Natural killer cell (primary cell): ENCODE data around the gene RABGAP1L. TPM values are rescaled to one million over a fixed set of nuclear protein-coding genes. Genes with fewer than 3 reads are reported as not detected.

Experiments
- ATAC-seq, 3 donors: fragments of 150-1000 bp in 2 of 3; fragments of 200-7000 bp in 1 of 3; cut with Tn5 transposase; 1 replicate in 1 of 3; 2 replicates in 2 of 3; pipeline ENCODE4 v1.10.0; 2021; ENCODE audit warnings: mild to moderate bottlenecking in 2 of 3, moderate library complexity in 2 of 3
- DNase-seq, 2 donors: peaks; one replicate each; pipeline versions ENCODE4 v3.0.0 to v3.0.0-alpha.2; 2013 to 2021; ENCODE audit warnings: mixed read lengths in 1 of 2
- H3K27ac ChIP-seq: one replicate; pipeline ENCODE4 v1.5.1; 2013; ENCODE audit warnings: mild to moderate bottlenecking, low read length
- H3K27me3 ChIP-seq: one replicate; pipeline ENCODE4 v1.6.1; 2013; ENCODE audit warnings: low read length; ENCODE audit not compliant: control insufficient read depth, insufficient read depth
- H3K36me3 ChIP-seq: one replicate; pipeline ENCODE4 v1.6.1; 2013; ENCODE audit warnings: low read length; ENCODE audit not compliant: control insufficient read depth, insufficient read depth
- H3K4me1 ChIP-seq: one replicate; pipeline ENCODE4 v1.6.1; 2013; ENCODE audit warnings: low read length; ENCODE audit not compliant: control insufficient read depth, insufficient read depth
- H3K4me3 ChIP-seq: one replicate; pipeline ENCODE4 v1.5.1; 2013; ENCODE audit warnings: low read length
- H3K9me3 ChIP-seq: one replicate; pipeline ENCODE4 v1.6.1; 2013; ENCODE audit warnings: low read length; ENCODE audit not compliant: control insufficient read depth, insufficient read depth
- H3K27ac Mint-ChIP-seq, 2 donors: one replicate each; pipeline ENCODE4 v1.8.0; 2022; ENCODE audit warnings: mild to moderate bottlenecking in 2 of 2, mixed read lengths in 2 of 2, moderate library complexity in 1 of 2
- H3K27me3 Mint-ChIP-seq, 2 donors: one replicate each; pipeline ENCODE4 v1.8.0; 2022; ENCODE audit warnings: low read depth in 2 of 2, mixed read lengths in 2 of 2
- H3K36me3 Mint-ChIP-seq: one replicate; pipeline ENCODE4 v1.8.0; 2022; ENCODE audit warnings: mixed read lengths
- H3K4me1 Mint-ChIP-seq, 2 donors: one replicate each; pipeline ENCODE4 v1.8.0; 2022; ENCODE audit warnings: mixed read lengths in 2 of 2
- H3K4me3 Mint-ChIP-seq: one replicate; pipeline ENCODE4 v1.8.0; 2022; ENCODE audit warnings: mild to moderate bottlenecking, moderate library complexity, mixed read lengths
- H3K9me3 Mint-ChIP-seq, 2 donors: one replicate each; pipeline ENCODE4 v1.8.0; 2022; ENCODE audit warnings: mixed read lengths in 2 of 2
- WGBS: methylation state at CpG from one replicate; pipeline ENCODE4 v1.1.7; 2013; ENCODE audit warnings: missing lambda C conversion rate; ENCODE audit not compliant: insufficient coverage; 5-methylcytosine and 5-hydroxymethylcytosine counted together
- intact Hi-C: fragments of 100-400 bp; cut with micrococcal nuclease; formaldehyde crosslinking; loops from one replicate; pipeline ENCODE4 v1.14.2; 2022
- total RNA-seq, 4 donors: library from RNA; stranded (reverse); fragments of 120-200 nt in 1 of 4; gene quantifications; one replicate each; pipeline versions ENCODE4 v1.2.3 to v1.2.4, GENCODE V29; 2013 to 2022
- TF ChIP-seq, protein P1 (sequence below): fragments of 200-600 bp; IDR thresholded peaks from one replicate; pipeline ENCODE4 v1.8.0; 2022; ENCODE audit warnings: antibody characterized with exemption

RABGAP1L gene
- total RNA-seq, 3 donors from 2014 or later (not counting 1 experiment from before 2014, with no cell fraction given): 145 to 168 (median 153) TPM

DNA sequence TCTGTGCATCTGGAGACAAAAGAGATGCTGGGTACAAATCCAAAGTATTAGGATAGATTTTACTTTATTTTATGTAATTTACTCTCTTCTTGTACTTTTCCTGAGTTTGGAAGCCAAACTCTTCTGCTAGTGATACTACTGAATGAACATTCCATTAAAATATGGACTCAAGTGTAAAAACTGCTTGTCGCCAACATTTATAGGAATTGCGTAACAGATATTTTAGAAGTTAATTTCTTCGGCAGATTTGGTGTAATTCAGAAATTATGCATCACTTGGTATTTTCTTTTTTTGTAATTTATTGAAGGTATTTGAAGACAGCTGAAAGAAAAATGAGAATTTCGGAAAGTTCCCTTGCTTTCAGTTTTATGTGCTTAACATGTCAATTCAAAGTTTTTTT is 137.0 kb downstream of the RABGAP1L start:
- 100% methylated on average over 4 of the region's 4 CpGs for WGBS
- Histone ChIP-seq H3K4me3 (no peak overlapping the region), H3K4me1 (no peaks in the 10 kb centered on the region), H3K27me3 (no peaks in the 10 kb centered on the region), H3K27ac (no peak overlapping the region), H3K9me3 (peaks cover 7% of the 10 kb centered on the region), H3K36me3 (peaks cover 4% of the 10 kb centered on the region)
- no peak overlapping the region for H3K4me3 Mint-ChIP-seq
- H3K27ac Mint-ChIP-seq: no peak overlapping the region
- intact Hi-C loops: no loop called here
- TF ChIP-seq, protein P1, sequence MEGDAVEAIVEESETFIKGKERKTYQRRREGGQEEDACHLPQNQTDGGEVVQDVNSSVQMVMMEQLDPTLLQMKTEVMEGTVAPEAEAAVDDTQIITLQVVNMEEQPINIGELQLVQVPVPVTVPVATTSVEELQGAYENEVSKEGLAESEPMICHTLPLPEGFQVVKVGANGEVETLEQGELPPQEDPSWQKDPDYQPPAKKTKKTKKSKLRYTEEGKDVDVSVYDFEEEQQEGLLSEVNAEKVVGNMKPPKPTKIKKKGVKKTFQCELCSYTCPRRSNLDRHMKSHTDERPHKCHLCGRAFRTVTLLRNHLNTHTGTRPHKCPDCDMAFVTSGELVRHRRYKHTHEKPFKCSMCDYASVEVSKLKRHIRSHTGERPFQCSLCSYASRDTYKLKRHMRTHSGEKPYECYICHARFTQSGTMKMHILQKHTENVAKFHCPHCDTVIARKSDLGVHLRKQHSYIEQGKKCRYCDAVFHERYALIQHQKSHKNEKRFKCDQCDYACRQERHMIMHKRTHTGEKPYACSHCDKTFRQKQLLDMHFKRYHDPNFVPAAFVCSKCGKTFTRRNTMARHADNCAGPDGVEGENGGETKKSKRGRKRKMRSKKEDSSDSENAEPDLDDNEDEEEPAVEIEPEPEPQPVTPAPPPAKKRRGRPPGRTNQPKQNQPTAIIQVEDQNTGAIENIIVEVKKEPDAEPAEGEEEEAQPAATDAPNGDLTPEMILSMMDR: no peak
- ATAC-seq (no peak), DNase-seq (no peak)
- peaks cover 2 to 3% of the 10 kb centered on the region in 2 donors for H3K9me3 Mint-ChIP-seq
- H3K4me1 Mint-ChIP-seq: peaks cover 4 to 10% of the 10 kb centered on the region in 2 donors
- no peaks in the 10 kb centered on the region for H3K27me3 Mint-ChIP-seq
- peaks cover 12% of the 10 kb centered on the region for H3K36me3 Mint-ChIP-seq

DNA sequence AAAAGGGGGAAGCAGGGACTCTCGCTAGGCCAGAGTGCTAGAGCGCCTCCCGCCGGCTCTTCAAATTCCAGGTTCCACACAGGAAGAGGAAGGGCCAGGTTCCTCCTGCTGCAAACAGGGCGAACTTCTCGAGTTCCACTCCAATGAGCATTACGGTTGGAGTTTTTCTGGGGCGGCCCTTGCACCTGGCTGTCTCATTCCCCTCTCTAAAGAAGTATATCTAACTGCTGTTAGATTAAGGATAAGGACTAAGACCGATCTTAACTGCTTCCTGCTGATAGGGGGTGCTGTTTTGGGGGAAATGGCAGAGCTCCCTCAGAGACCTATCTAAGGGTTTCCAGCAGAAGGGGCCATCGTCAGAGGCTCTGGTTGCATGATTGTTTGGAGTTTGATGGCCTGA is 138.0 kb downstream of the RABGAP1L start:
- TF ChIP-seq, protein P1: no peak
- Mint-ChIP-seq H3K9me3 (no peaks in the 10 kb centered on the region), H3K27me3 (no peaks in the 10 kb centered on the region), H3K4me3 (no peak overlapping the region), H3K36me3 (peaks cover 1% of the 10 kb centered on the region), H3K4me1 (peaks cover 14 to 20% of the 10 kb centered on the region in 2 donors), H3K27ac (no peak overlapping the region)
- Histone ChIP-seq H3K9me3 (peaks cover 7% of the 10 kb centered on the region), H3K27me3 (no peaks in the 10 kb centered on the region), H3K27ac (no peak overlapping the region), H3K4me1 (no peaks in the 10 kb centered on the region), H3K4me3 (no peak overlapping the region), H3K36me3 (peaks cover 4% of the 10 kb centered on the region)
- WGBS: 98% methylated on average over 8 of the region's 10 CpGs
- DNase-seq (no peak), ATAC-seq (no peak)
- intact Hi-C loops: no loop called here

DNA sequence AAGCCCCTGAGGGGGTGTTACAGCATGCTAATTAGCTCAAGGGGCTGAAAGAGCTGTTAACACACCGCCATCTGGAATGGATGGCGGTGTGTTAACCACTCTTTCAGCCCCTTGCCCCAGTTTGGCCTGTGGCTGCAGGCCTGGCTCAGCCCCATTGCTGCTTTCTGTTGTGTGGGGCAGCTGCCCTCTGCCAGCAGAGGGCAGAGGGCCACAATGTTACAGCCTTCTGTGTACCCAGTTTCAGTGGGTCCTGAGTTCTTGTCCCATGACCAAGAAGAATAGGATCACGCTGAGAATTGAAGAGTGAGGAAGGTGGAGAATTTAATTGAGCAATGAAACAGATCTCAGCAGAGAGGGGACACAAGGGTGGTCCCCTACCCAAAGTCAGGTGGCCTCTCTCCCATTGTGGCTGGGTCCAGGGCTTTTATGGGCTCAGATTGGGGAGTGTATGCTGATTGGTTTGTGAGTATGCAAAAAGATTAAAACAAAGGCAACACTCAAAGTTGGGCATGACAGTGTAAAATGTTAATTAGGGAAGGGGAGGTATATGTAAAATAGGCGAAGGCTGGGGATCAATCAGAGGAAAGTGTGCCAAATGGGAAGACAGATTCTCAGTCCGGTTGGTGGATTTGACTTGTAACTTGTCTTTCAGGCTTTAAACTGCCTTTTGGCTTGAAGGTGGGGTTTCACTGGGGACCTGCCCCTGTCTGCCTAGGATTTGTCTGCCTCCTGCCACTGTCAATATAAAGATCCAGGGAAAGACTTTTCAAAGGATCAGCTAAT is 142.2 kb downstream of the RABGAP1L start:
- H3K36me3 Mint-ChIP-seq: peaks cover 5% of the 10 kb centered on the region
- H3K9me3 Mint-ChIP-seq: peaks cover 0 to under 1% of the 10 kb centered on the region in 2 donors
- intact Hi-C loops: no loop called here
- Histone ChIP-seq H3K9me3 (peaks cover 7% of the 10 kb centered on the region), H3K4me3 (no peak overlapping the region), H3K27me3 (no peaks in the 10 kb centered on the region), H3K36me3 (peaks cover 4% of the 10 kb centered on the region), H3K4me1 (no peaks in the 10 kb centered on the region), H3K27ac (no peak overlapping the region)
- DNase-seq: no peak
- H3K27me3 Mint-ChIP-seq: no peaks in the 10 kb centered on the region
- peak overlapping the region; percentile 51 to 66 for H3K27ac Mint-ChIP-seq
- 88% methylated on average over 5 of the region's 5 CpGs for WGBS
- H3K4me3 Mint-ChIP-seq: no peak overlapping the region
- peaks cover 23 to 26% of the 10 kb centered on the region in 2 donors for H3K4me1 Mint-ChIP-seq
- TF ChIP-seq, protein P1: no peak
- ATAC-seq: no peak

DNA sequence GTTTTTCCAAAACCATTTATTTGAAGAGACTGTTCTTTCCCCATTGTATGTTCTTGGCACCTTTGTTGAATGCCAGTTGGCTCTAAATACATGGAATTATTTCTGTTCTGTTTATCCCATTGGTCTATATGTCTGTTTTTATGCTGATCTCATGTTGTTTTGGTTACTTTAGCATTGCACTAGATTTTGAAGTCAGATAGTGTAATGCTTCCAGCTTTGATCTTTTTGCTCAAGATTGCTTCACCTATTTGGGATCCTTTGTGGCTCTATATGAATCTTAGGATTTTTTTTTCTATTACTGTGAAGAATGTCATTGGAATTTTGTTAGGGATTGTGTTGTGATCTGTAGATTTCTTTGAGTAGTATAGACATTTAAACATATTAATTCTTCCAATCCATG is 149.3 kb downstream of the RABGAP1L start:
- peaks cover 4 to 14% of the 10 kb centered on the region in 2 donors for H3K9me3 Mint-ChIP-seq
- intact Hi-C loops: no loop called here

More for the DNA sequence above, 149.3 kb downstream of the RABGAP1L start:
- H3K4me1 ChIP-seq: no peaks in the 10 kb centered on the region
- no peak overlapping the region for H3K27ac ChIP-seq
- H3K9me3 ChIP-seq: no peaks in the 10 kb centered on the region
- TF ChIP-seq, protein P1: no peak
- ATAC-seq (no peak), DNase-seq (no peak)
- no peaks in the 10 kb centered on the region for H3K27me3 Mint-ChIP-seq
- peaks cover 47% of the 10 kb centered on the region for H3K36me3 Mint-ChIP-seq
- H3K4me3 Mint-ChIP-seq: no peak overlapping the region
- peaks cover 42 to 53% of the 10 kb centered on the region in 2 donors for H3K4me1 Mint-ChIP-seq
- H3K27me3 ChIP-seq: no peaks in the 10 kb centered on the region
- peaks cover 16% of the 10 kb centered on the region for H3K36me3 ChIP-seq
- H3K27ac Mint-ChIP-seq: no peak overlapping the region
- H3K4me3 ChIP-seq: no peak overlapping the region
